ENCODE results near the gene ANKRD65. TPM values are rescaled to one million over a fixed set of nuclear protein-coding genes. Genes with fewer than 3 reads are reported as not detected.

Gene ANKRD65
- total and polyA plus RNA-seq, 2 donors (not counting 3 experiments of a cell fraction or from before 2014, with no cell fraction given): 0.15 to 0.38 TPM

GRCh38 chr1:1371746-1372711, 49.0 kb downstream of the ANKRD65 start:
- DNase-seq (ENCODE audit: low read depth, low spot score) (peak; percentile 52), FAIRE-seq (peak; percentile 50)
- intact Hi-C loops (cut with micrococcal nuclease) (no loop called here), dilution Hi-C loops (cut with MboI; ENCODE audit: extremely low pct_ligation_motif_present, low sequenced_read_pairs) (no loop called here)
- Histone ChIP-seq H3K9ac (replicated peaks; ENCODE audit: extremely low read depth, insufficient read depth, low read length) (no peak overlapping the region), H3K4me2 (ENCODE audit: insufficient read depth, low read length) (no peak overlapping the region), H3K4me1 (ENCODE audit: control insufficient read depth, extremely low read depth, insufficient read depth, low read length) (peaks cover 13% of the 10 kb centered on the region), H3K27ac (ENCODE audit: insufficient read depth, low read depth, low read length) (no peak overlapping the region), H3K27me3 (ENCODE audit: control insufficient read depth in 2 of 2, insufficient read depth in 2 of 2, low read length in 2 of 2) (no peaks in the 10 kb centered on the region), H3K4me3 (replicated peaks in 1 of 3; ENCODE audit: insufficient read depth in 1 of 3, low read depth in 1 of 3, low read length in 3 of 3) (no peak overlapping the region), H3K9me3 (replicated peaks; ENCODE audit: control insufficient read depth, insufficient read depth, low read length) (no peaks in the 10 kb centered on the region), H4K20me1 (replicated peaks; ENCODE audit: control insufficient read depth, extremely low read depth, insufficient read depth, low read length) (no peaks in the 10 kb centered on the region), H3K79me2 (ENCODE audit: control insufficient read depth, insufficient read depth, low read length) (peaks cover 19% of the 10 kb centered on the region), H3K9me1 (replicated peaks; ENCODE audit: control insufficient read depth, extremely low read depth, insufficient read depth, low read length) (no peaks in the 10 kb centered on the region), H3K36me3 (ENCODE audit: control insufficient read depth in 2 of 2, extremely low read depth in 1 of 2, insufficient read depth in 2 of 2, low read length in 2 of 2) (peaks cover 0 to 3% of the 10 kb centered on the region in 2 experiments), H2AFZ (ENCODE audit: low read depth, low read length) (no peak overlapping the region)
- CTCF ChIA-PET: interaction anchor here (0.7 to 2.4 kb wide), 16 partner anchors 10 to 252 kb away, joined by 3 to 9 read pairs (median 4); partner anchors contain the start of genes CCNL2 and DVL1
- POLR2A ChIA-PET: no interaction called here
- no TSS peak for BruUV-seq (replicated peaks)
- TF ChIP-seq GATA2 (IDR thresholded peaks at IDR 0.05; ENCODE audit: insufficient read depth, insufficient read length, low read depth, low read length) (no peak), EZH2 (IDR thresholded peaks at IDR 0.05; ENCODE audit: borderline replicate concordance, low read depth, low read length, severe bottlenecking) (no peak), POLR2A (IDR thresholded peaks at IDR 0.05; ENCODE audit: low read depth, low read length) (peak; percentile 43), MAX (IDR thresholded peaks at IDR 0.05; ENCODE audit: insufficient read depth, insufficient read length) (no peak), FOS (IDR thresholded peaks at IDR 0.05; ENCODE audit: borderline replicate concordance, insufficient read depth, low read length) (no peak), CTCF (IDR thresholded peaks at IDR 0.05; ENCODE audit: extremely low read depth in 1 of 2, insufficient read depth in 1 of 2, low read depth in 1 of 2, low read length in 2 of 2) (peak; percentile 91 to 98), JUN (IDR thresholded peaks at IDR 0.05; ENCODE audit: borderline replicate concordance, insufficient read depth, insufficient read length, low read depth) (no peak), POLR2AphosphoS5 (IDR thresholded peaks at IDR 0.05; ENCODE audit: insufficient read depth, low read depth, low read length) (no peak)
